ENCODE measurements around the gene SLC7A4. TPM values are rescaled to one million over a fixed set of nuclear protein-coding genes. Genes with fewer than 3 reads are reported as not detected.

The SLC7A4 gene
- total RNA-seq, 4 donors from 2014 or later = 0.64 to 4.1 TPM; not detected in 2

DNA sequence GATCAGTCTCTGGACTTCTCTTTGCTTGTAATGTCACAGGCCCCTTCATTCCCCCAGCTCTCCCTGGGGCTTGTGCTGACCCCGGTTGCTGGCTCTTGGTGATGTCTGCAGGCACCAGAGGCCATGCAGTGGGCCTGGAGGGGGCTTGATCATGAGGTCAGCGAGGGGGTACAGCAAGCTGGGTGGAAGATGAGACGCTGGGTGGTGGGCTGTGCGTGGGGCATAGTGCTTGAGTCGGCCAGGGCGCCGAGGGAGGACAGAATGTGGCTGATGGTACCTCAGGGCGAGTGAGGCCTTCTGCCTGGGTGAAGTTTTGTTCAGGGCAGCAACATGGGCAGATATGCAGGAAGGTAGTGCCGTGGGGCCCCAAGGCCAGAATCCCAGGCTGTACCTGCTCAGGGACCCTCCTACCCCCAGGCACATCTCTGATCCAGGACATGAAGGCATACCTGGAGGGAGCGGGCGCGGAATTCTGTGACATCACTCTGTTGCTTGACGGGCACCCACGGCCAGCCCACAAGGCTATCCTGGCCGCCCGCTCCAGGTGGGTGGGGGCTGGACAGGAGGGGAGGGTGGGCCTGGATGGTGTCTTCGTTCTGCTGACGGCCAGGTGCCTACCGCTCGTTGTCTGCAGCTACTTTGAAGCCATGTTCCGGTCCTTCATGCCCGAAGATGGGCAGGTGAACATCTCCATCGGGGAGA lies 36.9 kb downstream of the SLC7A4 start:
- H3K4me1 ChIP-seq = peaks cover 6 to 12% (median 9%) of the 10 kb centered on the region in 4 donors
- intact Hi-C loops (cut with DNase I; ENCODE audit: low total_unique reads) = no loop called here
- no peaks in the 10 kb centered on the region for H3K27me3 ChIP-seq
- H3K27ac ChIP-seq = no peak overlapping the region
- H3K9me3 ChIP-seq = no peaks in the 10 kb centered on the region
- in situ Hi-C loops (cut with MboI; ENCODE audit: low pct_ligation_motif_present in 1 of 4, low pct_unique_long_range_greater_than_20kb in 1 of 4, low sequenced_read_pairs in 3 of 4) = no loop called here
- no peak overlapping the region for H3K4me3 ChIP-seq
- H3K36me3 ChIP-seq = peaks cover 0 to 21% (median 2%) of the 10 kb centered on the region in 4 donors
- TF ChIP-seq POLR2AphosphoS5 (IDR thresholded peaks at IDR 0.05) = no peak
- TF ChIP-seq, protein P1, sequence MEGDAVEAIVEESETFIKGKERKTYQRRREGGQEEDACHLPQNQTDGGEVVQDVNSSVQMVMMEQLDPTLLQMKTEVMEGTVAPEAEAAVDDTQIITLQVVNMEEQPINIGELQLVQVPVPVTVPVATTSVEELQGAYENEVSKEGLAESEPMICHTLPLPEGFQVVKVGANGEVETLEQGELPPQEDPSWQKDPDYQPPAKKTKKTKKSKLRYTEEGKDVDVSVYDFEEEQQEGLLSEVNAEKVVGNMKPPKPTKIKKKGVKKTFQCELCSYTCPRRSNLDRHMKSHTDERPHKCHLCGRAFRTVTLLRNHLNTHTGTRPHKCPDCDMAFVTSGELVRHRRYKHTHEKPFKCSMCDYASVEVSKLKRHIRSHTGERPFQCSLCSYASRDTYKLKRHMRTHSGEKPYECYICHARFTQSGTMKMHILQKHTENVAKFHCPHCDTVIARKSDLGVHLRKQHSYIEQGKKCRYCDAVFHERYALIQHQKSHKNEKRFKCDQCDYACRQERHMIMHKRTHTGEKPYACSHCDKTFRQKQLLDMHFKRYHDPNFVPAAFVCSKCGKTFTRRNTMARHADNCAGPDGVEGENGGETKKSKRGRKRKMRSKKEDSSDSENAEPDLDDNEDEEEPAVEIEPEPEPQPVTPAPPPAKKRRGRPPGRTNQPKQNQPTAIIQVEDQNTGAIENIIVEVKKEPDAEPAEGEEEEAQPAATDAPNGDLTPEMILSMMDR (IDR thresholded peaks at IDR 0.05) = no peak
- no peak for TF ChIP-seq EP300 (IDR thresholded peaks at IDR 0.05; ENCODE audit: low read depth)
- no peak for TF ChIP-seq POLR2A (IDR thresholded peaks at IDR 0.05)
- DNase-seq = no peak
- WGBS, 2 donors (ENCODE audit: low coverage in 1 of 2) = 83 to 92% methylated on average over 6 to 21 of the region's 23 CpGs

DNA sequence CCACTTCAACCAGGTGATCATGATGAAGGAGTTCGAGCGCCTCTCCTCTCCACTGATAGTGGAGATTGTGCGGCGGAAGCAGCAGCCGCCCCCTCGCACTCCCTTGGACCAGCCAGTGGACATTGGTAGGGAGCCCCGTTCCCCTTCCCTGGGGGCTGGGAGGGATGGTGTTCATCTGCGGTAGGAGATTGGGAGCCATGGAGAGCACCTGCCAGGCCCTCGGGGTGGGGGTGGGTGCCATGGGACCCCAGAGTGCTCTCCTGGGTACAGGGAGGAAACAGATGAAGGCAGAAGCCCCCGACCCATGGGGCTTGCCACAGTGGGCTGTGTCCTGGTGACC lies 37.5 kb downstream of the SLC7A4 start:
- no peak for DNase-seq
- Histone ChIP-seq H3K9me3 (no peaks in the 10 kb centered on the region), H3K36me3 (peaks cover 0 to 18% (median 2%) of the 10 kb centered on the region in 4 donors), H3K27ac (no peak overlapping the region), H3K27me3 (no peaks in the 10 kb centered on the region), H3K4me3 (no peak overlapping the region), H3K4me1 (peaks cover under 1 to 6% (median 3%) of the 10 kb centered on the region in 4 donors)
- TF ChIP-seq POLR2AphosphoS5 (IDR thresholded peaks at IDR 0.05) (no peak), POLR2A (IDR thresholded peaks at IDR 0.05) (no peak), EP300 (IDR thresholded peaks at IDR 0.05; ENCODE audit: low read depth) (no peak)
- TF ChIP-seq, protein P1 (IDR thresholded peaks at IDR 0.05) = no peak
- 100% methylated on average over 6 of the region's 10 CpGs; no CpG with 5 or more reads in 1 of the 2 donors for WGBS, 2 donors (ENCODE audit: low coverage in 1 of 2)
- in situ Hi-C loops (cut with MboI; ENCODE audit: low pct_ligation_motif_present in 1 of 4, low pct_unique_long_range_greater_than_20kb in 1 of 4, low sequenced_read_pairs in 3 of 4) (no loop called here), intact Hi-C loops (cut with DNase I; ENCODE audit: low total_unique reads) (no loop called here)

DNA sequence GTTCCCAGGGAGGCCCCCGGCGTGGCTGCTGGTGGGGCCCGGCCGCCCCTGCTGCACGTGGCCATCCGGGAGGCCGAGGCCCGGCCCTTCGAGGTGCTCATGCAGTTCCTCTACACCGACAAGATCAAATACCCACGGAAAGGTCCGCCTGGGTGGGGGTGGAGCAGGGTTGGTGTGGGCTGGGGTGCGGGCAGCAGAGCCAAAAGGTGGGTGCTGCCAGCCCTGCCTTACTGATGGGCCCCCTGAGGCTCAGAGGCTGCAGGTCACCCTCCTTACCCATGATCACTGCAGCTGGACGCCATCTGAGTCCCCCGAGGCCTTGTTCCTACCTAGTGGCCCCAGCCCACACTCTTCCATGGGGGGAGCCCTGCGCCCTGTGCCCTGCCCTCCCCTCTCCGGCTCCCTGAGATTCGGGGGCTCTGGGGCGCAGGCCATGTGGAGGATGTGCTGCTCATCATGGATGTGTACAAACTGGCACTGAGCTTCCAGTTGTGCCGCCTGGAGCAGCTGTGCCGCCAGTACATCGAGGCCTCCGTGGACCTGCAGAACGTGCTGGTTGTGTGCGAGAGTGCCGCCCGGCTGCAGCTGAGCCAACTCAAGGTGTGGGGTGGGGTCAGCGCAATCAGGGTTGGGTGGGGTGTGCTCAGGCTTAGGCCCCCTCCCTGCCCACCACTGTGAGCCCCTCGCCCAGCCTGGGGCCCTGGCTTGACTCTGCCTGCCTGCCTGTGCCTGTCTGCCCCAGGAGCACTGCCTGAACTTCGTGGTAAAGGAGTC lies 38.0 kb downstream of the SLC7A4 start:
- peaks cover 0 to 13% (median under 1%) of the 10 kb centered on the region in 4 donors for H3K36me3 ChIP-seq
- H3K4me3 ChIP-seq = no peak overlapping the region
- no peaks in the 10 kb centered on the region for H3K9me3 ChIP-seq
- in situ Hi-C loops (cut with MboI; ENCODE audit: low pct_ligation_motif_present in 1 of 4, low pct_unique_long_range_greater_than_20kb in 1 of 4, low sequenced_read_pairs in 3 of 4) (no loop called here), intact Hi-C loops (cut with DNase I; ENCODE audit: low total_unique reads) (no loop called here)
- 91% methylated on average over 23 of the region's 30 CpGs; no CpG with 5 or more reads in 1 of the 2 donors for WGBS, 2 donors (ENCODE audit: low coverage in 1 of 2)
- H3K4me1 ChIP-seq = peaks cover 0 to under 1% (median 0%) of the 10 kb centered on the region in 4 donors
- TF ChIP-seq EP300 (IDR thresholded peaks at IDR 0.05; ENCODE audit: low read depth) = no peak
- no peak for TF ChIP-seq POLR2AphosphoS5 (IDR thresholded peaks at IDR 0.05)
- TF ChIP-seq, protein P1 (IDR thresholded peaks at IDR 0.05) = no peak
- TF ChIP-seq POLR2A (IDR thresholded peaks at IDR 0.05) = no peak
- H3K27ac ChIP-seq = no peak overlapping the region
- no peaks in the 10 kb centered on the region for H3K27me3 ChIP-seq
- no peak for DNase-seq

DNA sequence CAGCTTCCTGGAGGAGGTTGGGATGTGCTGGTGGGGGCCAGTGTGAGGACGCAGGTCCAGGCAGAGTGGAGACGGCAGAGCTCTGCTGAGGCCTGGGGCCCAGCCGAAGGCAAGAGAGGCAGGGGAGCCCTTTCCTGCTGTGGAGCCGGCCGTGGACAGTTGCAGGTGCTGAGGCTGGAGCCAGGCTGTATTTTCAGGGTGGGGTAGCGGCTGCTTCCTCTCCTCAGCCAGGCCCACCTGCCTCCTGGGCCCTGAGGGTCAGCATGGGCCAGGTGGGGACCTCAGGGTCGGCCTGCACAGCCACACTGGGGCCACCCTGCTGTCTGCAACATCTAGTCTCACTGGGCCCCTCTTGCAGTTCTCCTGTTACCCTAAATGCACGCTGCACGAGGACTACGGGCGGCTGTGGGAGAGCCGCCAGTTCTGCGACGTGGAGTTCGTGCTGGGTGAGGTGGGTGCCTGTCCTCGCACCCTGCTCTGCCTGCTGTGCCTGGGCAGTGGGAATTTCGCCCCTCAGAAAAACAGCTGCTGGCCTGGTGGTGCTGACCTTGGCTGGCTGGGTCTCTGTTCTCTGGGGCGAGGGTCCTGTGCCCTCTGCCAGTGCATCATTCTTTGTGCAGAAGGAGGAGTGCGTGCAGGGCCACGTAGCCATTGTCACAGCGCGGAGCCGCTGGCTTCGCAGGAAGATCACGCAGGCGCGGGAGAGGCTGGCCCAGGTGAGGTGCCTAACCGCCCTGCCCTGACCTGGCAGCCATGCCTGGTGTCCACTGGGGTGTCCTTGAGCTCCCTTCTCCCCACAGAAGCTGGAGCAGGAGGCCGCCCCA lies 38.8 kb downstream of the SLC7A4 start:
- Histone ChIP-seq H3K27ac (no peak overlapping the region), H3K4me3 (no peak overlapping the region), H3K9me3 (no peaks in the 10 kb centered on the region), H3K4me1 (no peaks in the 10 kb centered on the region), H3K36me3 (peaks cover 0 to 13% (median 0%) of the 10 kb centered on the region in 4 donors), H3K27me3 (no peaks in the 10 kb centered on the region)
- TF ChIP-seq POLR2A (IDR thresholded peaks at IDR 0.05) (no peak), POLR2AphosphoS5 (IDR thresholded peaks at IDR 0.05) (no peak), EP300 (IDR thresholded peaks at IDR 0.05; ENCODE audit: low read depth) (no peak)
- TF ChIP-seq, protein P1 (IDR thresholded peaks at IDR 0.05) = no peak
- 94% methylated on average over 20 of the region's 29 CpGs; no CpG with 5 or more reads in 1 of the 2 donors for WGBS, 2 donors (ENCODE audit: low coverage in 1 of 2)
- DNase-seq = no peak
- in situ Hi-C loops (cut with MboI; ENCODE audit: low pct_ligation_motif_present in 1 of 4, low pct_unique_long_range_greater_than_20kb in 1 of 4, low sequenced_read_pairs in 3 of 4) = no loop called here
- intact Hi-C loops (cut with DNase I; ENCODE audit: low total_unique reads) = no loop called here

Measured in transverse colon (tissue), 4 donors.